ENCODE results near the gene CHST11. TPM values are rescaled to one million over a fixed set of nuclear protein-coding genes. Genes with fewer than 3 reads are reported as not detected.

CHST11 gene
- total and polyA plus RNA-seq, 10 of the 15 experiments (the other 5 are each of a cell fraction or from before 2014, with no cell fraction given) = 1.9 to 38.1 (median 17.2) TPM

GRCh38 chr12:104662203-104662602 lies 205.5 kb downstream of the CHST11 start:
- FAIRE-seq = no peak
- peaks cover 4% of the 10 kb centered on the region for H3K4me1 ChIP-seq (ENCODE audit: control insufficient read depth, insufficient read depth, low read length)
- ChIA-PET POLR2A (interaction anchor here (1.3 kb wide), 1 partner anchor 10 kb away, joined by 3 read pairs; no protein-coding TSS in a partner anchor), CTCF (interaction anchor here (2.6 kb wide), 1 partner anchor 280 kb away, joined by 8 read pairs; no protein-coding TSS in a partner anchor), SMC1A (ENCODE audit: uncharacterized antibody, unreplicated experiment) (interaction anchor here (1.2 to 1.6 kb wide), 5 partner anchors 32 to 280 kb away, joined by 3 to 5 read pairs (median 3); no protein-coding TSS in a partner anchor), RAD21 (ENCODE audit: unreplicated experiment) (interaction anchor here (1.7 kb wide), 1 partner anchor 10 kb away, joined by 4 read pairs; no protein-coding TSS in a partner anchor)
- peak; percentile 36; the same call in 1 of the 2 replicates for TF ChIP-seq SMARCA5 (IDR thresholded peaks at IDR 0.05)
- no peak for TF ChIP-seq ZNF24 (IDR thresholded peaks at IDR 0.05)
- no peaks in the 10 kb centered on the region for H3K27me3 ChIP-seq (replicated peaks in 1 of 2; ENCODE audit: control insufficient read depth in 2 of 2, insufficient read depth in 2 of 2, low read length in 1 of 2)
- no peak overlapping the region for H3K27ac ChIP-seq (ENCODE audit: control insufficient read depth, insufficient read depth)
- 54% methylated on average over 6 of the region's 6 CpGs for WGBS (ENCODE audit: insufficient coverage, insufficient replicate concordance, low lambda C conversion rate, missing lambda C conversion rate)
- no peak for DNase-seq (ENCODE audit: low read depth, low spot score)
- H3K4me2 ChIP-seq (ENCODE audit: control insufficient read depth, insufficient read depth) = no peak overlapping the region
- H3K9me3 ChIP-seq (replicated peaks; ENCODE audit: control insufficient read depth, insufficient read depth, low read length) = no peaks in the 10 kb centered on the region
- BruUV-seq (replicated peaks) = no TSS peak
- peaks cover 0 to 2% of the 10 kb centered on the region in 2 experiments; a peak in 2 of 4 replicates for H3K36me3 ChIP-seq (ENCODE audit: control insufficient read depth in 2 of 2, insufficient read depth in 2 of 2, low read length in 1 of 2)
- intact Hi-C loops (cut with micrococcal nuclease; ENCODE audit: unreplicated experiment) (no loop called here), in situ Hi-C loops (cut with MboI) (no loop called here)
- no peaks in the 10 kb centered on the region for H4K20me1 ChIP-seq (ENCODE audit: control insufficient read depth, insufficient read depth)
- H3K9ac ChIP-seq (ENCODE audit: control insufficient read depth, insufficient read depth, low read length) = no peak overlapping the region
- no peak overlapping the region for H2AFZ ChIP-seq (ENCODE audit: control insufficient read depth, low read depth, low read length)
- no peak for ATAC-seq
- H3K79me2 ChIP-seq (ENCODE audit: control insufficient read depth, insufficient read depth, low read length) = no peaks in the 10 kb centered on the region; the same call in 1 of the 2 replicates
- no peak overlapping the region for H3K4me3 ChIP-seq

GRCh38 chr12:104662908-104663307 lies 206.2 kb downstream of the CHST11 start:
- H3K4me3 ChIP-seq = no peak overlapping the region
- no peak overlapping the region for H3K4me2 ChIP-seq (ENCODE audit: control insufficient read depth, insufficient read depth)
- POLR2A ChIA-PET = interaction anchor here (1.3 kb wide), 1 partner anchor 11 kb away, joined by 3 read pairs; no protein-coding TSS in a partner anchor
- ATAC-seq (no peak), FAIRE-seq (no peak), DNase-seq (ENCODE audit: low read depth, low spot score) (no peak)
- no peak overlapping the region for H2AFZ ChIP-seq (ENCODE audit: control insufficient read depth, low read depth, low read length)
- RAD21 ChIA-PET (ENCODE audit: unreplicated experiment) = interaction anchor here (1.7 kb wide), 1 partner anchor 9 kb away, joined by 4 read pairs; no protein-coding TSS in a partner anchor
- H3K4me1 ChIP-seq (ENCODE audit: control insufficient read depth, insufficient read depth, low read length) = peaks cover 1% of the 10 kb centered on the region
- intact Hi-C loops (cut with micrococcal nuclease; ENCODE audit: unreplicated experiment) = no loop called here
- SMC1A ChIA-PET (ENCODE audit: uncharacterized antibody, unreplicated experiment) = interaction anchor here (0.9 to 1.7 kb wide), 9 partner anchors 9 to 281 kb away, joined by 3 to 6 read pairs (median 4); no protein-coding TSS in a partner anchor
- CTCF ChIA-PET = interaction anchor here (1.4 to 1.6 kb wide), 3 partner anchors 9 to 281 kb away, joined by 3 read pairs; no protein-coding TSS in a partner anchor
- peaks cover 0 to 1% of the 10 kb centered on the region in 2 experiments; a peak in 2 of 4 replicates for H3K36me3 ChIP-seq (ENCODE audit: control insufficient read depth in 2 of 2, insufficient read depth in 2 of 2, low read length in 1 of 2)
- H3K27ac ChIP-seq (ENCODE audit: control insufficient read depth, insufficient read depth) = no peak overlapping the region
- H3K9me3 ChIP-seq (replicated peaks; ENCODE audit: control insufficient read depth, insufficient read depth, low read length) = no peaks in the 10 kb centered on the region
- no peaks in the 10 kb centered on the region for H3K27me3 ChIP-seq (replicated peaks in 1 of 2; ENCODE audit: control insufficient read depth in 2 of 2, insufficient read depth in 2 of 2, low read length in 1 of 2)
- in situ Hi-C loops (cut with MboI) = no loop called here
- BruUV-seq (replicated peaks) = no TSS peak
- WGBS (ENCODE audit: insufficient coverage, insufficient replicate concordance, low lambda C conversion rate, missing lambda C conversion rate) = 99% methylated on average over 9 of the region's 9 CpGs
- H3K9ac ChIP-seq (ENCODE audit: control insufficient read depth, insufficient read depth, low read length) = no peak overlapping the region
- H4K20me1 ChIP-seq (ENCODE audit: control insufficient read depth, insufficient read depth) = no peaks in the 10 kb centered on the region
- H3K79me2 ChIP-seq (ENCODE audit: control insufficient read depth, insufficient read depth, low read length) = no peaks in the 10 kb centered on the region; the same call in 1 of the 2 replicates
- TF ChIP-seq CHD1 (IDR thresholded peaks at IDR 0.05; ENCODE audit: low read depth, low read length) (no peak), NFXL1 (IDR thresholded peaks at IDR 0.05; ENCODE audit: borderline replicate concordance) (no peak), CEBPB (IDR thresholded peaks at IDR 0.05; ENCODE audit: borderline replicate concordance in 1 of 2, low read depth in 2 of 2, low read length in 2 of 2) (no peak), STAT3 (IDR thresholded peaks at IDR 0.05; ENCODE audit: low read depth, low read length) (no peak), PBX3 (IDR thresholded peaks at IDR 0.05; ENCODE audit: insufficient replicate concordance, low read depth, low read length) (no peak), ZNF274 (IDR thresholded peaks at IDR 0.05; ENCODE audit: insufficient read depth, insufficient read length) (no peak), YY1 (IDR thresholded peaks at IDR 0.05; ENCODE audit: low read depth, low read length) (no peak), PML (IDR thresholded peaks at IDR 0.05; ENCODE audit: low read length) (no peak), BCLAF1 (IDR thresholded peaks at IDR 0.05) (no peak), IRF3 (IDR thresholded peaks at IDR 0.05) (no peak)
